B cell (primary cell): ENCODE results near the gene PEX14.

Experiments
- EZH2 ChIP-seq: IDR thresholded peaks from 2 replicates; pipeline ENCODE4 v1.6.1; 2012; ENCODE audit warnings: borderline replicate concordance, low read depth, mild to moderate bottlenecking, moderate library complexity, low read length; ENCODE audit not compliant: insufficient read depth, poor library complexity, severe bottlenecking
- TF ChIP-seq, protein P1 (sequence below): fragments of 200-600 bp; IDR thresholded peaks from one replicate; pipeline ENCODE4 v1.8.0; 2022; ENCODE audit warnings: antibody characterized with exemption, mild to moderate bottlenecking

DNA sequence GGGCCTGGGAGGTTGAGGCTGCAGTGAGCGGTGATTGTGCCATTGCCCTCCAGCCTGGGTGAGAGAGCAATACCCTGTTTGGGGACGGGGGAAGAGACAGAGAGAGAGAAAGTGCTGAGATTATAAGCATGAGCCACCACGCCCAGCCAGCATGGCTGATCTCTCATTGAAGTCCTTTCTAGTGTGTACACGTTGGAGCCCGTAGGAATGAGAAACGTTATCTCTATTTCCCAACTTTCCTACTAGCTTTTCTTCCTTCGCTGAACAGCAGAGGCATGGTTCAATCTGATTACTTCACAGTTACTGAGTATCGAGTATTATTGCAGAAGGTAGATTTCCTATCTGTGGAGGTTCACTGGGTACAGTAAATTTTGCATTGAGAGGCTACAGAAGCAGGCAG is 4.5 kb downstream of the PEX14 start:
- TF ChIP-seq, protein P1, sequence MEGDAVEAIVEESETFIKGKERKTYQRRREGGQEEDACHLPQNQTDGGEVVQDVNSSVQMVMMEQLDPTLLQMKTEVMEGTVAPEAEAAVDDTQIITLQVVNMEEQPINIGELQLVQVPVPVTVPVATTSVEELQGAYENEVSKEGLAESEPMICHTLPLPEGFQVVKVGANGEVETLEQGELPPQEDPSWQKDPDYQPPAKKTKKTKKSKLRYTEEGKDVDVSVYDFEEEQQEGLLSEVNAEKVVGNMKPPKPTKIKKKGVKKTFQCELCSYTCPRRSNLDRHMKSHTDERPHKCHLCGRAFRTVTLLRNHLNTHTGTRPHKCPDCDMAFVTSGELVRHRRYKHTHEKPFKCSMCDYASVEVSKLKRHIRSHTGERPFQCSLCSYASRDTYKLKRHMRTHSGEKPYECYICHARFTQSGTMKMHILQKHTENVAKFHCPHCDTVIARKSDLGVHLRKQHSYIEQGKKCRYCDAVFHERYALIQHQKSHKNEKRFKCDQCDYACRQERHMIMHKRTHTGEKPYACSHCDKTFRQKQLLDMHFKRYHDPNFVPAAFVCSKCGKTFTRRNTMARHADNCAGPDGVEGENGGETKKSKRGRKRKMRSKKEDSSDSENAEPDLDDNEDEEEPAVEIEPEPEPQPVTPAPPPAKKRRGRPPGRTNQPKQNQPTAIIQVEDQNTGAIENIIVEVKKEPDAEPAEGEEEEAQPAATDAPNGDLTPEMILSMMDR, result no peak
- no peak for TF ChIP-seq EZH2
